ENCODE data around the gene POLN. TPM values are rescaled to one million over a fixed set of nuclear protein-coding genes. Genes with fewer than 3 reads are reported as not detected.

The POLN gene
- total RNA-seq, 4 donors from 2014 or later: 2.6 to 10.6 (median 6.8) TPM

DNA sequence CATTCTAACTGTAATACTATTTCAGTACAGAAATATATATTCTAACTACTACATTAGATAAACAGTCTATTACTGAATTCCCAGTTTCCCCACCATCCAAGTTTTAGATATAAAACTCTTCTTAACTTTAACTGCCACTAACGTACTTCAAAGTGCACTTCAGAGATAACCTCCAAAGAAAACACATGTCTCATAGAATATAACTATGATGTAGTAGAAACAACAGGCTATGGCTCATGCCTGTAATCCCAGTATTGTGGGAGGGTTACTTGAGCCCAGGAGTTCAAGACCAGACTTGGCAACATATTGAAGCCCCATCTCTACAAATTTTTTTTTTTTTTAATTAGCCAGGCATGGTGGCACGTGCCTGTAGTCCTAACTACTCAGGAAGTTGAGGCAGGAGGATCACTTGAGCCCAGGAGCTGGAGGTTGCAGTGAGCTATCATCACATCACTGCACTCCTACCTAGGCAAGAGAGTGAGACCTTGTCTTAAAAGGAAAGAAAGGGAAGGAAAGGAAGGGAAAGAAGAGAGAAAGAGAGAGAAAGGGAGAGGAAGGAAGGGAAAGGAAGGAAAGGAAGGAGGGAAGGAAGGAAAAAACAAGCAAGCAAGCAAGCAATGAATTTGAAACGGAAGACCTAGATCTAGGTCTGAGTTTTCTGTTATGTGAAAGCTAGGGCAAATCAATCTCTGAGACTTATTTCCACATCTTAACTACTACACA, 4.8 kb downstream of the POLN start:
- TF ChIP-seq, protein P1, sequence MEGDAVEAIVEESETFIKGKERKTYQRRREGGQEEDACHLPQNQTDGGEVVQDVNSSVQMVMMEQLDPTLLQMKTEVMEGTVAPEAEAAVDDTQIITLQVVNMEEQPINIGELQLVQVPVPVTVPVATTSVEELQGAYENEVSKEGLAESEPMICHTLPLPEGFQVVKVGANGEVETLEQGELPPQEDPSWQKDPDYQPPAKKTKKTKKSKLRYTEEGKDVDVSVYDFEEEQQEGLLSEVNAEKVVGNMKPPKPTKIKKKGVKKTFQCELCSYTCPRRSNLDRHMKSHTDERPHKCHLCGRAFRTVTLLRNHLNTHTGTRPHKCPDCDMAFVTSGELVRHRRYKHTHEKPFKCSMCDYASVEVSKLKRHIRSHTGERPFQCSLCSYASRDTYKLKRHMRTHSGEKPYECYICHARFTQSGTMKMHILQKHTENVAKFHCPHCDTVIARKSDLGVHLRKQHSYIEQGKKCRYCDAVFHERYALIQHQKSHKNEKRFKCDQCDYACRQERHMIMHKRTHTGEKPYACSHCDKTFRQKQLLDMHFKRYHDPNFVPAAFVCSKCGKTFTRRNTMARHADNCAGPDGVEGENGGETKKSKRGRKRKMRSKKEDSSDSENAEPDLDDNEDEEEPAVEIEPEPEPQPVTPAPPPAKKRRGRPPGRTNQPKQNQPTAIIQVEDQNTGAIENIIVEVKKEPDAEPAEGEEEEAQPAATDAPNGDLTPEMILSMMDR (IDR thresholded peaks at IDR 0.05; ENCODE audit: low read depth): no peak

DNA sequence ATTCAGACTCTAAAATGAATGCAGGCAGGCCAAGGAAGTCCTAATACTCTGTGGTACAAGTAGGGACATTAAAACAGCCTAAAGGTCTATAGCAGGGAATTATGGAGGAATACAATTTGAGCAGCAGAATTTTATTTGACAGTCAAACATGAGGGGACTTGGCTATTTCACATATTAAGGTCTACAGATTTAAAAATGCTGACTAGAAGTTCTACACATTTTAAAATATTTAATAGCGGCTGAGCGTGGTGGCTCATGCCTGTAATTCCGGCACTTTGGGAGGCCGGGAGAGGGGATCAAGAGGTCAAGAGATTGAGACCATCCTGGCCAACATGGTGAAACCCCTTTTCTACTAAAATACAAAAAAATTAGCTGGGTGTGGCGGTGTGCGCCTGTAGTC, 10.8 kb downstream of the POLN start:
- TF ChIP-seq, protein P1 (IDR thresholded peaks at IDR 0.05; ENCODE audit: low read depth): no peak

DNA sequence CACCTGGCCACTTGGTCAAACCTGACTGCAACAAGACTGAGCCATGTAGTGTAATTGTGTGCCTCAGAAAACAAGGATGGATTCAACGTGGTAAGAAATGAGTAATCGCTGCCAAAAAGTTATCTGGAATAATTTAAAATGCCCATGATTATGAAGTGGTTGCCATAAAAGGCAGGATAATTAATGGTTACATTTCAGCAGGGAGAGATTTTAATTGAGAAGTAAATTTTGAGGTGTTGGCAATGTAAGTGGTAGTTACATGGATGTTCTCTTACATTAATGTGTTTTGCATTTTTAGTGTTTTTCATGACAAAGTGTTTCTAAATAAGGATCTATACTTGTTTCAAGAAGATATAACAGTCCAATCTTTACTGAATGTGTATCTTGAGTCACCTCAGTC, 15.7 kb downstream of the POLN start:
- TF ChIP-seq, protein P1 (IDR thresholded peaks at IDR 0.05; ENCODE audit: low read depth): no peak

DNA sequence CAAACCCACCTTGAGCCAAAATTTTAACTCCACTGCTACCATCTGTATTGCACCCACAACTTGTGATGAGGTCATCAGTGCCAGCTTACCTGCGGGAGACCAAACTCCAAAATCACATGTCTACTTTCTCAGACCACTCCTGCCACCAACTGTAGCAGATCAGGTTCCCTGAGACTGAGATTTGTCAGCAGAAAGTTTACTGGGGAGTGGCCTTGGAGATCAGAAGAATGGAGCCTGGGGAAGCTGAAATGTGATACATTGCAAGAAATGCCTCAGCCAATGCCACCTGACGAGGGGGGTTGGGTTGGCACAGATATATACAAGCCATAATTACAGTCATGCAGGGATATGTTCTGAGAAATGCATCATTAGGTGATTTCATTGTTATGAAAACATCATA, 19.1 kb downstream of the POLN start:
- TF ChIP-seq, protein P1 (IDR thresholded peaks at IDR 0.05; ENCODE audit: low read depth): no peak

DNA sequence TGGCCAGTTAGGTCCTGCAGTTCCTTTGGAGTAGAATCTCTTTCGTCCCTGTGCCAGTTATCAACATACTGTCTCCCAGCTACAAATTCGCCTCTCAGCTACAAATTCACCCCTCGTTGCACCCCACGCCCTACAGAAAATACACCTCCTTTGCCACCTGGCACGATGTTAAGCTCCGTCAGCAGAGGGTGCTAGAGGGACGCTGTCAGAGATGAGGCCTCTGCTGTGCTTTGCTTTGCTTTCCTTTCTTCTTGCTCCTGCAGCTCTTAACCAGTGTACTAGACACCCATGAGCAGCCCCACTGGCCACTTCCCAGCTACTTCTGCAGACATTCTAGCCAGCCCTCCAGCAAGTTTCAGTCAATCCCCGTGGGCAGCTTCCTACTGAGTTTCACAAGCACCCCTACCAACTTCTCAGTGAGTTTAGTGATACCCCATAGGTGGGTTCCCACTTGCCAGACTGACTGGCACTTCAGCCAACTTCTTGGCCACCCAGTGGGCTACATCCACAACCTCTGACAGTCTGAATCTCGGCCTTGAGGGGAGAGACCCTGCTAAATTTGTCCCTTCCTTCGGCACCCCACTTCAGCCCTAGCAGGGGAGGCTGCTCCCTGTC, 21.8 kb downstream of the POLN start:
- TF ChIP-seq, protein P1 (IDR thresholded peaks at IDR 0.05; ENCODE audit: low read depth): no peak

DNA sequence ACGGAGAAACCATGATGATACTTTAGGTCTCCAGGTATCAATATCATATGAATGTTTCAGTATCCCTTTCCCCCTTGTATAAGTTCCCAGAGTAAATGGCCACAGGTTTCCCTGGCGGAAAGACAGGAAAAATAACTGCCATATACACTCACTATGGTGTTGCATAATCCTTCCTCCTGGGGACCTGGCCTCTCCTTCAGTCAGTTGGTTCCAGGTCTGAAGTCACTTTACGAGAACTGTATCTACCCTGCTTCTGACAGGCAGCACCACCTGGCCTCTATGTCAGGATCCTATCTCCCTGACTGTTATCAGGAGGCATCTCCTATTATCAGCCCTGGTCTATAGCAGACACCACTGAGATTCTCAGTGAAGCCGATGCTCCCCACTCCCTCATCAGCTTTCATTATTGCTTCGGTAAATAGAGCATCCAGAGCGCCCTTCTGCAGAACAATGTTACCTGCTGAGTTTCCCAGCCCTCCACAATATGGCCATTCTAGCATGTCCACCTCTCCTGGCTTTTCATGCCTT, 22.6 kb downstream of the POLN start:
- TF ChIP-seq, protein P1 (IDR thresholded peaks at IDR 0.05; ENCODE audit: low read depth): no peak

DNA sequence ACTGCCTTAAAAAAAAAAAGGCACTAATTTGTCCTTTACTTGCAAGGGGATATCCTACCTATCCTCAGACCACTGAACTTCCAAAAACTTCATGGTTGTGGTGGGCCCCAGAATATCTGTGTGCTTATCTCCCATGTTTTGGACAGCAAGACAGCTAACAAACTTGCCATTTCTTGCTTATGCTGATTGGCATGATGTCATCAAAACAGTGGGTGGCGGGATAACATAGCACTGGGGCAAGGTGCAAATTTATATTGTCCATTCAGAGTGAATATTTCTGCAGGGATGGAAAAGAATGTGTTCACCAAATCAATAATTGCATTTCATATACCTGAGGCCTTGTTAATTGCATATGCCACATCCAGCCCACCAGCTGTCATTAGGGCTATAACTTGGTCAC, 23.5 kb downstream of the POLN start:
- TF ChIP-seq, protein P1 (IDR thresholded peaks at IDR 0.05; ENCODE audit: low read depth): no peak
